H1 (cell line): Measurements from ENCODE around the gene MYO18A. TPM values are rescaled to one million over a fixed set of nuclear protein-coding genes. Genes with fewer than 3 reads are reported as not detected.

Experiments
- CTCF ChIA-PET: fragments of 300-600 bp; sonication (Branson Sonifier 250); formaldehyde crosslinking; loops from one replicate; lab custom pipeline; 2021; ENCODE audit not compliant: partially characterized antibody; lab: Charles Lee
- POLR2A ChIA-PET: fragments of 300-600 bp; sonication (Branson Sonifier 250); formaldehyde crosslinking; loops from one replicate; lab custom pipeline; 2021; ENCODE audit warnings: inconsistent platforms; ENCODE audit not compliant: partially characterized antibody; lab: Charles Lee
- DNase-seq, 2 experiments: peaks; one replicate each; pipeline versions ENCODE4 v3.0.0 to v3.0.0-alpha.2; 2010 to 2022; ENCODE audit warnings: low spot score in 2 of 2, low read depth in 1 of 2, mixed read lengths in 1 of 2
- FAIRE-seq: peaks from 2 replicates; lab custom pipeline; 2011; peaks lifted over from hg19 to GRCh38; lab: Jason Lieb, UNC
- H2AFZ ChIP-seq: 2 replicates; pipeline ENCODE4 v1.8.1; 2012; ENCODE audit warnings: low read length, inconsistent platforms
- H2AK5ac ChIP-seq: 2 replicates; pipeline ENCODE4 v1.6.1; 2013; ENCODE audit warnings: low read depth, low read length
- H2BK120ac ChIP-seq: replicated peaks from 2 replicates; pipeline ENCODE3; 2013; ENCODE audit warnings: low read depth, low read length, inconsistent platforms
- H2BK12ac ChIP-seq: 2 replicates; pipeline ENCODE4 v1.6.1; 2013; ENCODE audit warnings: low read depth, low read length
- H2BK15ac ChIP-seq: 2 replicates; pipeline ENCODE4 v1.6.1; 2013; ENCODE audit warnings: low read length
- H2BK20ac ChIP-seq: 2 replicates; pipeline ENCODE4 v1.6.1; 2013; ENCODE audit warnings: low read length
- H2BK5ac ChIP-seq: 2 replicates; pipeline ENCODE4 v1.6.1; 2013; ENCODE audit warnings: low read depth, low read length
- H3K14ac ChIP-seq: 2 replicates; pipeline ENCODE4 v1.6.1; 2013; ENCODE audit warnings: inconsistent platforms; ENCODE audit not compliant: insufficient read length
- H3K18ac ChIP-seq: 2 replicates; pipeline ENCODE4 v1.6.1; 2013; ENCODE audit warnings: low read length; ENCODE audit errors: extremely low read depth
- H3K23ac ChIP-seq: 2 replicates; pipeline ENCODE4 v1.6.1; 2013; ENCODE audit warnings: inconsistent platforms; ENCODE audit not compliant: insufficient read length
- H3K23me2 ChIP-seq: 2 replicates; pipeline ENCODE4 v1.6.1; 2013; ENCODE audit warnings: low read depth, low read length
- H3K27ac ChIP-seq: 2 replicates; pipeline ENCODE4 v1.6.1; 2011; ENCODE audit warnings: low read depth, low read length, inconsistent platforms
- H3K27me3 ChIP-seq, 4 experiments: replicated peaks in 1 of 4; 1 replicate in 1 of 4; 2 replicates in 3 of 4; pipeline versions ENCODE4 v1.6.1 to v1.8.1; 2011 to 2013; ENCODE audit warnings: low read length in 3 of 4, mild to moderate bottlenecking in 3 of 4, inconsistent platforms in 2 of 4, mixed read lengths in 2 of 4, moderate library complexity in 1 of 4; ENCODE audit not compliant: control insufficient read depth in 3 of 4, insufficient read depth in 3 of 4; ENCODE audit errors: extremely low read depth in 1 of 4
- H3K36me3 ChIP-seq, 4 experiments: 2 replicates each; pipeline versions ENCODE4 v1.6.1 to v1.8.1; 2011 to 2013; ENCODE audit warnings: mild to moderate bottlenecking in 4 of 4, low read length in 3 of 4, moderate library complexity in 2 of 4, control low read depth in 1 of 4, inconsistent platforms in 1 of 4; ENCODE audit not compliant: insufficient read depth in 4 of 4, control insufficient read depth in 2 of 4
- H3K4ac ChIP-seq: replicated peaks from 2 replicates; pipeline ENCODE3; 2013; ENCODE audit warnings: low read length, low read depth, mixed read lengths, inconsistent platforms; ENCODE audit not compliant: insufficient read length
- H3K4me1 ChIP-seq, 4 experiments: replicated peaks in 1 of 4; 1 replicate in 1 of 4; 2 replicates in 3 of 4; pipeline versions ENCODE4 v1.6.1 to v1.8.1; 2011 to 2013; ENCODE audit warnings: low read length in 3 of 4, inconsistent platforms in 2 of 4, mixed read lengths in 1 of 4; ENCODE audit not compliant: insufficient read depth in 4 of 4, control insufficient read depth in 3 of 4
- H3K4me2 ChIP-seq, 2 experiments: 2 replicates each; pipeline versions ENCODE4 v1.6.1 to v1.8.1; 2011 to 2013; ENCODE audit warnings: low read depth in 2 of 2, low read length in 2 of 2, control low read depth in 1 of 2, inconsistent platforms in 1 of 2, mild to moderate bottlenecking in 1 of 2; ENCODE audit not compliant: insufficient read depth in 1 of 2
- H3K4me3 ChIP-seq, 4 experiments: fragments of 200-600, 300-600 bp in 1 of 4; sonication (generic), shearing (Covaris generic), sonication (Bioruptor Twin) in 1 of 4; 2 replicates each; pipeline versions ENCODE4 v1.5.1 to v1.8.1; 2011 to 2016; ENCODE audit warnings: low read length in 4 of 4, low read depth in 3 of 4, control low read depth in 2 of 4, inconsistent platforms in 2 of 4, mild to moderate bottlenecking in 2 of 4, mixed read lengths in 1 of 4, moderate library complexity in 1 of 4; ENCODE audit not compliant: insufficient read depth in 2 of 4; ENCODE audit errors: extremely low read depth in 1 of 4
- H3K56ac ChIP-seq: replicated peaks from 2 replicates; pipeline ENCODE3; 2013; ENCODE audit warnings: low read depth, mild to moderate bottlenecking, mixed read lengths, low read length, inconsistent platforms; ENCODE audit not compliant: insufficient read length
- H3K79me1 ChIP-seq: 2 replicates; pipeline ENCODE4 v1.6.1; 2013; ENCODE audit warnings: low read depth, low read length, control low read depth
- H3K79me2 ChIP-seq, 2 experiments: 2 replicates each; pipeline versions ENCODE4 v1.6.1 to v1.8.1; 2012 to 2013; ENCODE audit warnings: low read length in 2 of 2, mild to moderate bottlenecking in 2 of 2, inconsistent platforms in 1 of 2; ENCODE audit not compliant: insufficient read depth in 2 of 2, control insufficient read depth in 1 of 2
- H3K9ac ChIP-seq, 4 experiments: replicated peaks in 1 of 4; 1 replicate in 1 of 4; 2 replicates in 3 of 4; pipeline versions ENCODE4 v1.6.1 to v1.8.1; 2011 to 2013; ENCODE audit warnings: low read depth in 3 of 4, low read length in 3 of 4, control low read depth in 2 of 4, mild to moderate bottlenecking in 2 of 4, moderate library complexity in 2 of 4, inconsistent platforms in 1 of 4; ENCODE audit errors: extremely low read depth in 1 of 4
- H3K9me3 ChIP-seq, 2 experiments: 2 replicates each; pipeline versions ENCODE4 v1.6.1 to v1.8.1; 2012 to 2013; ENCODE audit warnings: mild to moderate bottlenecking in 2 of 2, moderate library complexity in 2 of 2, control low read depth in 1 of 2, inconsistent platforms in 1 of 2, low read depth in 1 of 2, low read length in 1 of 2, mixed read lengths in 1 of 2; ENCODE audit not compliant: insufficient read depth in 2 of 2
- H4K20me1 ChIP-seq, 2 experiments: replicated peaks in 1 of 2; 2 replicates each; pipeline versions ENCODE3 to v1.8.1; 2011 to 2013; ENCODE audit warnings: inconsistent platforms in 2 of 2, low read length in 2 of 2, mild to moderate bottlenecking in 1 of 2; ENCODE audit not compliant: insufficient read depth in 2 of 2, control insufficient read depth in 1 of 2
- H4K5ac ChIP-seq: 2 replicates; pipeline ENCODE4 v1.6.1; 2013; ENCODE audit warnings: low read length, low read depth, mixed read lengths, inconsistent platforms; ENCODE audit not compliant: insufficient read length
- H4K8ac ChIP-seq: 2 replicates; pipeline ENCODE4 v1.8.0; 2013; ENCODE audit warnings: mild to moderate bottlenecking, moderate library complexity, low read length, inconsistent platforms; ENCODE audit not compliant: insufficient read depth; ENCODE audit errors: extremely low read depth
- H4K91ac ChIP-seq: replicated peaks from 2 replicates; pipeline ENCODE3; 2013; ENCODE audit warnings: low read length, mixed read lengths, inconsistent platforms; ENCODE audit not compliant: insufficient read length
- BCL11A ChIP-seq, 2 experiments: IDR thresholded peaks; one replicate each; pipeline ENCODE4 v1.6.1; 2011; ENCODE audit warnings: low read depth in 2 of 2, low read length in 2 of 2, mild to moderate bottlenecking in 2 of 2
- CBX8 ChIP-seq: fragments of 300-800, 300-1000 bp; sonication (generic); IDR thresholded peaks from 2 replicates; pipeline ENCODE4 v1.7.1; 2016; ENCODE audit warnings: low read depth, low read length, borderline replicate concordance
- HDAC6 ChIP-seq: IDR thresholded peaks from one replicate; pipeline ENCODE4 v1.7.1; 2012; ENCODE audit warnings: low read depth, mild to moderate bottlenecking, inconsistent platforms, low read length, moderate library complexity
- NANOG ChIP-seq: IDR thresholded peaks from 2 replicates; pipeline ENCODE4 v1.6.1; 2011; ENCODE audit warnings: low read length, low read depth, mild to moderate bottlenecking, inconsistent platforms; ENCODE audit not compliant: insufficient read depth, poor library complexity, severe bottlenecking
- NRF1 ChIP-seq: IDR thresholded peaks from 2 replicates; pipeline ENCODE4 v1.6.1; 2011; ENCODE audit warnings: mild to moderate bottlenecking, low read depth, low read length, improper control_type of control experiment
- POLR2A ChIP-seq, 2 experiments: IDR thresholded peaks; 1 replicate in 1 of 2; 2 replicates in 1 of 2; pipeline ENCODE4 v1.6.1; 2011; ENCODE audit warnings: low read depth in 2 of 2, low read length in 2 of 2, mild to moderate bottlenecking in 2 of 2; ENCODE audit errors: control extremely low read depth in 1 of 2
- RNF2 ChIP-seq: fragments of 200-900, 300-1000 bp; sonication (generic); IDR thresholded peaks from 2 replicates; pipeline ENCODE4 v1.7.1; 2016; ENCODE audit warnings: borderline replicate concordance, low read depth, mild to moderate bottlenecking, antibody characterized with exemption, low read length; ENCODE audit not compliant: poor library complexity, severe bottlenecking; ENCODE audit errors: missing control alignments
- SP1 ChIP-seq: IDR thresholded peaks from 2 replicates; pipeline ENCODE4 v1.6.1; 2011; ENCODE audit warnings: low read depth, low read length
- SRF ChIP-seq: IDR thresholded peaks from 2 replicates; pipeline ENCODE4 v1.6.1; 2011; ENCODE audit warnings: mild to moderate bottlenecking, low read depth, low read length, moderate library complexity
- TAF1 ChIP-seq: IDR thresholded peaks from 2 replicates; pipeline ENCODE4 v1.6.1; 2011; ENCODE audit warnings: mild to moderate bottlenecking, low read depth, low read length
- WGBS, 2 experiments: shearing (Covaris generic) in 1 of 2; methylation state at CpG; one replicate each; pipeline versions ENCODE4 v1.1.6 to v1.1.7; 2013 to 2015; ENCODE audit warnings: low lambda C conversion rate in 2 of 2, mixed read lengths in 2 of 2, inconsistent platforms in 1 of 2, low coverage in 1 of 2, missing lambda C conversion rate in 1 of 2; ENCODE audit not compliant: insufficient replicate concordance in 2 of 2, insufficient coverage in 1 of 2, insufficient read length in 1 of 2; ENCODE audit errors: extremely low coverage in 1 of 2, missing lambda C conversion rate in 1 of 2; 5-methylcytosine and 5-hydroxymethylcytosine counted together
- polyA plus RNA-seq, 7 experiments: library from polyadenylated mRNA; depleted of rRNA in 3 of 7; stranded (reverse) in 5 of 7; unstranded in 2 of 7; fragments of >200 nt in 5 of 7; fragments of 200-250 nt in 2 of 7; gene quantifications; 1 replicate in 5 of 7; 2 replicates in 1 of 7; 4 replicates in 1 of 7; pipeline versions ENCODE4 v1.2.1 to v1.2.3, GENCODE V29; 2011 to 2013; ENCODE audit warnings: missing spikeins in 2 of 7, mixed read lengths in 2 of 7
- total RNA-seq: library from RNA; stranded (reverse); fragmentation: NEBNext Ultra II Directional; extraction: Animal tissue kit (Norgen Biotek cat#: 25700); gene quantifications from 2 replicates; pipeline ENCODE4 v1.2.1, GENCODE V29; 2021

Gene MYO18A
- total and polyA plus RNA-seq, 2 of the 8 experiments (the other 6 are each of a cell fraction or from before 2014, with no cell fraction given), result 7.6 to 43.8 TPM

GRCh38 chr17:29048440-29049368, 131.5 kb downstream of the MYO18A start:
- FAIRE-seq, result no peak
- ChIA-PET CTCF (interaction anchor here (0.7 to 4.4 kb wide), 20 partner anchors 11 to 132 kb away, joined by 3 to 21 read pairs (median 4); no protein-coding TSS in a partner anchor), POLR2A (interaction anchor here (0.7 to 2.4 kb wide), 10 partner anchors 9 to 323 kb away, joined by 3 to 9 read pairs (median 4); no protein-coding TSS in a partner anchor)
- H3K4me3 ChIP-seq, result no peak overlapping the region
- H3K4me1 ChIP-seq, result peaks cover 3 to 14% (median 8%) of the 10 kb centered on the region in 4 experiments
- no peak overlapping the region for H2AFZ ChIP-seq
- peak overlapping the region; percentile 69 for H4K8ac ChIP-seq
- no peak overlapping the region for H3K23ac ChIP-seq
- WGBS, 2 experiments, result 81% methylated on average over 10 of the region's 10 CpGs; no CpG with 5 or more reads in 1 of the 2 experiments
- no peak overlapping the region for H3K56ac ChIP-seq
- 0 out of 2 replicates have a peak overlapping the region, but pooled peaks have one; percentile 66 for H2AK5ac ChIP-seq
- H4K91ac ChIP-seq, result peak overlapping the region; percentile 34
- 0 out of 2 replicates have a peak, but pooled peaks cover 2% of the 10 kb centered on the region for H3K79me1 ChIP-seq
- no peak overlapping the region for H2BK20ac ChIP-seq
- H3K27me3 ChIP-seq, result no peaks in the 10 kb centered on the region
- no peaks in the 10 kb centered on the region for H3K9me3 ChIP-seq
- H4K20me1 ChIP-seq, result no peaks in the 10 kb centered on the region
- H4K5ac ChIP-seq, result no peak overlapping the region
- no peak overlapping the region for H3K14ac ChIP-seq
- peak overlapping the region; percentile 54; the same call in 1 of the 2 replicates for H2BK15ac ChIP-seq
- no peak overlapping the region for H2BK120ac ChIP-seq
- H3K18ac ChIP-seq, result no peak overlapping the region
- H3K23me2 ChIP-seq, result no peaks in the 10 kb centered on the region
- DNase-seq, result no peak
- 0 out of 2 replicates have a peak overlapping the region, but pooled peaks have one; percentile 41 for H2BK12ac ChIP-seq
- H3K27ac ChIP-seq, result no peak overlapping the region
- H3K36me3 ChIP-seq, result peaks cover 0 to 23% (median 2%) of the 10 kb centered on the region in 4 experiments; a peak in 5 of 8 replicates
- H3K79me2 ChIP-seq, result peaks cover 0 to 6% of the 10 kb centered on the region in 2 experiments; a peak in 1 of 4 replicates
- H2BK5ac ChIP-seq, result 0 out of 2 replicates have a peak overlapping the region, but pooled peaks have one; percentile 32
- H3K4me2 ChIP-seq, result no peak overlapping the region
- H3K9ac ChIP-seq, result no peak overlapping the region
- no peak overlapping the region for H3K4ac ChIP-seq
- no peak for TF ChIP-seq HDAC6
- TF ChIP-seq BCL11A (IDR thresholded peaks at IDR 0.05; ENCODE audit: low read depth in 2 of 2, low read length in 2 of 2), result no peak
- no peak for TF ChIP-seq CBX8
- no peak for TF ChIP-seq NANOG
- no peak for TF ChIP-seq SP1
- no peak for TF ChIP-seq SRF
- TF ChIP-seq NRF1, result no peak
- TF ChIP-seq RNF2, result no peak
- TF ChIP-seq POLR2A (IDR thresholded peaks at IDR 0.05; ENCODE audit: control extremely low read depth in 1 of 2, low read depth in 2 of 2, low read length in 2 of 2), result no peak
- no peak for TF ChIP-seq TAF1
